PC-3 (cell line): ENCODE data around the gene DNASE1. TPM values are rescaled to one million over a fixed set of nuclear protein-coding genes. Genes with fewer than 3 reads are reported as not detected.

Source experiments
- ATAC-seq: fragments of 200-7000 bp; cut with Tn5 transposase; 2 replicates; pipeline ENCODE4 v1.9.1; 2020; ENCODE audit warnings: mild to moderate bottlenecking, moderate library complexity
- BruUV-seq: library from RNA; stranded (reverse); fragments of 400-500 nt; replicated peaks from 2 replicates; lab custom pipeline; 2021; lab: Mats Ljungman, UMichigan
- CTCF ChIA-PET: fragments of 300-600 bp; sonication (Branson Sonifier 250); formaldehyde crosslinking; loops from one replicate; lab custom pipeline; 2022; ENCODE audit warnings: antibody characterized with exemption; lab: Charles Lee
- POLR2A ChIA-PET: fragments of 300-600 bp; sonication (Branson Sonifier 250); formaldehyde crosslinking; loops from one replicate; lab custom pipeline; 2022; ENCODE audit warnings: antibody characterized with exemption; ENCODE audit not compliant: unreplicated experiment; lab: Charles Lee
- DNase-seq: peaks from one replicate; pipeline ENCODE4 v3.0.0-alpha.2; 2015
- H2AFZ ChIP-seq: fragments of 300-600 bp; sonication (generic); 2 replicates; pipeline ENCODE4 v1.6.0; 2016; ENCODE audit warnings: antibody characterized with exemption, low read length
- H3F3A ChIP-seq: fragments of 300-600 bp; sonication (generic); one replicate; pipeline ENCODE4 v1.6.0; 2017; ENCODE audit warnings: antibody characterized with exemption, low read length, control low read depth, mild to moderate bottlenecking; ENCODE audit not compliant: unreplicated experiment
- H3K27ac ChIP-seq: fragments of 300-600 bp; sonication (generic); 2 replicates; pipeline ENCODE4 v1.5.1; 2016; ENCODE audit warnings: mild to moderate bottlenecking, low read length
- H3K27me3 ChIP-seq: fragments of 300-600 bp; sonication (generic); 2 replicates; pipeline ENCODE4 v1.6.1; 2016; ENCODE audit warnings: low read length, mixed read lengths
- H3K36me3 ChIP-seq: fragments of 300-600 bp; sonication (generic); 2 replicates; pipeline ENCODE4 v1.6.1; 2016; ENCODE audit warnings: low read depth, mixed run types, low read length, mixed read lengths
- H3K4me1 ChIP-seq: fragments of 300-600 bp; sonication (generic); 2 replicates; pipeline ENCODE4 v1.5.1; 2016; ENCODE audit warnings: low read length; ENCODE audit not compliant: insufficient read depth
- H3K4me2 ChIP-seq: fragments of 300-600 bp; sonication (generic); 2 replicates; pipeline ENCODE4 v1.6.0; 2016; ENCODE audit warnings: low read length
- H3K4me3 ChIP-seq: fragments of 300-600 bp; sonication (generic); 2 replicates; pipeline ENCODE4 v1.5.1; 2016; ENCODE audit warnings: mild to moderate bottlenecking, low read length, mixed read lengths
- H3K79me2 ChIP-seq: fragments of 300-600 bp; sonication (generic); 2 replicates; pipeline ENCODE4 v1.6.1; 2017; ENCODE audit warnings: low read length, mixed read lengths
- H3K9ac ChIP-seq: fragments of 300-600 bp; sonication (generic); 2 replicates; pipeline ENCODE4 v1.6.0; 2016; ENCODE audit warnings: mild to moderate bottlenecking, low read length
- H3K9me2 ChIP-seq: fragments of 300-600 bp; sonication (generic); replicated peaks from 2 replicates; pipeline ENCODE4 v1.6.1; 2016; ENCODE audit warnings: mixed run types, low read length, mixed read lengths
- H3K9me3 ChIP-seq: fragments of 300-600 bp; sonication (generic); 2 replicates; pipeline ENCODE4 v1.6.1; 2016; ENCODE audit warnings: low read length, mixed read lengths
- H4K20me1 ChIP-seq: fragments of 300-600 bp; sonication (generic); 2 replicates; pipeline ENCODE4 v1.6.1; 2016; ENCODE audit warnings: low read length, mixed read lengths
- EZH2 ChIP-seq: fragments of 300-600 bp; sonication (generic); IDR thresholded peaks from one replicate; pipeline ENCODE4 v1.6.1; 2017; ENCODE audit warnings: antibody characterized with exemption, mild to moderate bottlenecking, low read length; ENCODE audit not compliant: unreplicated experiment
- EZH2phosphoT487 ChIP-seq: fragments of 300-600 bp; sonication (generic); IDR thresholded peaks from 2 replicates; pipeline ENCODE4 v1.6.1; 2018; ENCODE audit warnings: mild to moderate bottlenecking, antibody characterized with exemption, low read length, borderline replicate concordance
- intact Hi-C: fragments of 100-400 bp; cut with micrococcal nuclease; formaldehyde crosslinking; loops from 2 replicates; pipeline ENCODE4 v1.9.0; 2023
- total RNA-seq: library from RNA; depleted of rRNA; stranded (reverse); fragments of >200 nt; gene quantifications from 2 replicates; pipeline ENCODE4 v1.2.3, GENCODE V29; 2014; rRNA removed
- TF ChIP-seq, protein P1 (sequence below): fragments of 300-600 bp; sonication (generic); conservative IDR thresholded peaks from 2 replicates; pipeline ENCODE4 v1.5.1; 2017; ENCODE audit warnings: antibody characterized with exemption, low read depth, mild to moderate bottlenecking, low read length

DNASE1 gene
- total RNA-seq, 1 experiment from 2014 or later = 14.0 TPM

DNA sequence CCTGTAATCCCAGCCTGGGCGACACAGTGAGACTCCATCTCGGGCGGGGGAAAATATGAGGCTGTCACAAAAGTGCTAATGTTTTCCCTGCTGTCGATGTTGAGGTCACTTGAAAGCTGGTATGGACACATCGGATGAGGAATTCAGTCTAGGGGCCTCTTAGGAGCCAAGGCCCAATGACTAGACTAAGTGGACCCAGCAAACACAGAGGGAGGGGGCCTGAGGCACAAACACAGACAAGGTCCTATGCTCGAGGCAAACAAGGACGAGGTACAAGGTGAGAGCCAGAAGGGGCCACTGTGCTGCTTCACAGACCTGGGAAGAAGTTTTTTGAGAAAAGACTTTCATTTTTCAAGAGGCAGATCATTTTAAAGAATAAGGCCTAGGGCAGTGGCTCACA lies 47.6 kb downstream of the DNASE1 start:
- no peaks in the 10 kb centered on the region for H4K20me1 ChIP-seq
- H3K9ac ChIP-seq = no peak overlapping the region
- TF ChIP-seq EZH2 (no peak), EZH2phosphoT487 (no peak)
- TF ChIP-seq, protein P1, sequence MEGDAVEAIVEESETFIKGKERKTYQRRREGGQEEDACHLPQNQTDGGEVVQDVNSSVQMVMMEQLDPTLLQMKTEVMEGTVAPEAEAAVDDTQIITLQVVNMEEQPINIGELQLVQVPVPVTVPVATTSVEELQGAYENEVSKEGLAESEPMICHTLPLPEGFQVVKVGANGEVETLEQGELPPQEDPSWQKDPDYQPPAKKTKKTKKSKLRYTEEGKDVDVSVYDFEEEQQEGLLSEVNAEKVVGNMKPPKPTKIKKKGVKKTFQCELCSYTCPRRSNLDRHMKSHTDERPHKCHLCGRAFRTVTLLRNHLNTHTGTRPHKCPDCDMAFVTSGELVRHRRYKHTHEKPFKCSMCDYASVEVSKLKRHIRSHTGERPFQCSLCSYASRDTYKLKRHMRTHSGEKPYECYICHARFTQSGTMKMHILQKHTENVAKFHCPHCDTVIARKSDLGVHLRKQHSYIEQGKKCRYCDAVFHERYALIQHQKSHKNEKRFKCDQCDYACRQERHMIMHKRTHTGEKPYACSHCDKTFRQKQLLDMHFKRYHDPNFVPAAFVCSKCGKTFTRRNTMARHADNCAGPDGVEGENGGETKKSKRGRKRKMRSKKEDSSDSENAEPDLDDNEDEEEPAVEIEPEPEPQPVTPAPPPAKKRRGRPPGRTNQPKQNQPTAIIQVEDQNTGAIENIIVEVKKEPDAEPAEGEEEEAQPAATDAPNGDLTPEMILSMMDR = no peak
- no peaks in the 10 kb centered on the region for H3K9me2 ChIP-seq
- H2AFZ ChIP-seq = no peak overlapping the region
- BruUV-seq = no TSS peak
- no peaks in the 10 kb centered on the region for H3K4me1 ChIP-seq
- no peak for DNase-seq
- H3K79me2 ChIP-seq = peaks cover 41% of the 10 kb centered on the region
- H3K27ac ChIP-seq = no peak overlapping the region
- no peaks in the 10 kb centered on the region for H3F3A ChIP-seq
- intact Hi-C loops = no loop called here
- ChIA-PET CTCF (no interaction called here), POLR2A (no interaction called here)
- H3K4me2 ChIP-seq = no peak overlapping the region
- ATAC-seq = no peak
- H3K4me3 ChIP-seq = no peak overlapping the region
- no peaks in the 10 kb centered on the region for H3K9me3 ChIP-seq
- peaks cover 5% of the 10 kb centered on the region; the same call in 1 of the 2 replicates for H3K36me3 ChIP-seq
- no peaks in the 10 kb centered on the region for H3K27me3 ChIP-seq

DNA sequence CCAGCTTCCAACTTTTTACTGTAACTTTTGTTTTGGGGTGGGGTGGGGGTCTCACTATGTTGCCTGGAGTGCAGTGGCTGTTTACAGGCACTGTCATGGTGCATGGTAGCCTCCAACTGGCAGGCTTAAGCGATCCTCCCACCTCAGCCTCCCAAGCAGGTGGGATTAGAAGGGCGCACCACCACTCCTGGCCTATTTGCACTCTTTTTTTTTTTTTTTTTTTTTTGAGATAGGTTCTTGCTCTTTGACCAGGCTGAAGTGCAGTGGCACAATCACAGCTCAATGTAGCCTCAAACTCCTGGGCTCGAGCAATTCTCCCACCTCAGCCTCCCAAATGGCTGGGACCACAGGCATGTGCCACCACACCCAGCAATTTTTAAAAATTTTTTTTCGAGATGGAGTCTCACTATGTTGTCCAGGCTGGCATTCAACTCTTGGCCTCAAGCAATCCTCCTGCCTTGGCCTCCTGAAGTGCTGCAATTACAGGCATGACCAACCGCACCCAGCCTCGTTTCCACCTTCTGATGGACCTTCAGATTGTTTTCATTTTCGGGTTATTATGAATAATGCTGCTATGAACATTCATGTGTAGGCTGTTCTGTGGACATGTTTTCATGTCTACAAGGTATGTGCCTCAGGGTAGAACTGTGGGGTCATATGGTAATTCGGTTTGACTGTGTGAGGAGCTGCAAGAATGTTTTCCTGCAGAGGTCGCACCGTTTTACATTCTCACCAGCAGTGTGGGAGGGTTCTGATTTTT lies 51.9 kb downstream of the DNASE1 start:
- CTCF ChIA-PET = no interaction called here
- H3K4me1 ChIP-seq = no peaks in the 10 kb centered on the region
- no peak overlapping the region for H3K9ac ChIP-seq
- H3K4me2 ChIP-seq = no peak overlapping the region
- no peaks in the 10 kb centered on the region for H3F3A ChIP-seq
- H3K79me2 ChIP-seq = peaks cover 66% of the 10 kb centered on the region
- ATAC-seq (no peak), DNase-seq (no peak)
- no peaks in the 10 kb centered on the region for H3K27me3 ChIP-seq
- TF ChIP-seq EZH2 = no peak
- TF ChIP-seq EZH2phosphoT487 = no peak
- TF ChIP-seq, protein P1 = no peak
- BruUV-seq = no TSS peak
- H3K36me3 ChIP-seq = peaks cover 8% of the 10 kb centered on the region; the same call in 1 of the 2 replicates
- intact Hi-C loops = no loop called here
- no peaks in the 10 kb centered on the region for H3K9me2 ChIP-seq
- no peak overlapping the region for H3K4me3 ChIP-seq
- H4K20me1 ChIP-seq = no peaks in the 10 kb centered on the region
- POLR2A ChIA-PET = no interaction called here
- no peaks in the 10 kb centered on the region for H3K9me3 ChIP-seq
- H2AFZ ChIP-seq = no peak overlapping the region
- no peak overlapping the region for H3K27ac ChIP-seq

Other genes with a start within 250 kb of the DNASE1 start
- gene ZNF597, start 211.2 kb upstream of the DNASE1 start, total RNA-seq = not detected in 2 replicates
- gene NAA60, start 211.0 kb upstream of the DNASE1 start, total RNA-seq = 7.6 and 9.3 TPM in 2 replicates
- gene C16orf90, start 159.2 kb upstream of the DNASE1 start, total RNA-seq = not detected in 2 replicates
- 6.2 and 7.9 TPM in 2 replicates for gene CLUAP1, start 153.7 kb upstream of the DNASE1 start, total RNA-seq
- not detected in 2 replicates for gene NLRC3, start 77.3 kb upstream of the DNASE1 start, total RNA-seq
- 5.1 and 5.9 TPM in 2 replicates for gene SLX4, start 43.1 kb upstream of the DNASE1 start, total RNA-seq
- 243 and 382 TPM in 2 replicates for gene TRAP1, start 62.8 kb downstream of the DNASE1 start, total RNA-seq
- gene CREBBP, start 226.0 kb downstream of the DNASE1 start, total RNA-seq = 21.9 and 23.6 TPM in 2 replicates